ENCODE measurements around the gene NUP50. TPM values are rescaled to one million over a fixed set of nuclear protein-coding genes. Genes with fewer than 3 reads are reported as not detected.

Gene NUP50
- polyA plus RNA-seq, 1 donor (not counting 4 experiments of a cell fraction or from before 2014, with no cell fraction given), result 28.1 TPM

DNA sequence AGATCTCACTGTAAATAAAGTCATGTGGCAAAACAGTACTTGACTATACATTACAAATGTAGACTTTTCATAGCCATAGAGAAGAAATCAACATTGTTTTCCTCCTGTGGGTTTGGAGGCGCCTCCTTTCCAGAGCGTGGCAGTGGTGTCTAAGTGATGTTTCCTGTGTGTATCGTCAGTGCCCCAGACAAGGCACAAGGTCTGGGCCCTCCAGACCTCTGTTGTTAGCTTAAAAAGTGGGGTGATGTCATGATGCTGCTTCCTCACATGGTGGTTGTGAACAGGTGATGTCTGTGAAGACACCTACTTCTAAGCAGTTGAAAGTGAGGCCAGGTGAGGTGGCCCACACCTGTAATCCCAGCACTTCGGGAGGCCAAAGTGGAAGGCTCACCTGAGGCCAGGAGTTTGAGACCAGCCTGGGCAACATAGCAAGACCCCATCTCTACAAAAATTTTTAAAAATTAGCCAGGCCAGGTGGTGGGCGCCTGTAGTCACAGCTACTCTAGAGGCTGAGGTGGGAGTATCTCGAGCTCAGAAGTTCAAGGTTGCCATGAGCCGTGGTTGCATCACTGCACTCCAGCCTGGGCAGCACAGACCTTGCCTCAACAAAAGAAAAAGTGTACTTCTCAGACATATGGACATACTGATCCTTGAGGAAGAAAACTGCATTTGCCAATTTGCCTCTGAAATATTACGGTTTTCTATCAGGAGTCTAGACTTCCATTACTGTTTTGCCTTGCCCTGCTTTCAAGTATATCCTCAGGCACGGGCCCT is 15.7 kb downstream of the NUP50 start:
- dilution Hi-C loops (cut with MboI; ENCODE audit: extremely low pct_ligation_motif_present, low sequenced_read_pairs), result no loop called here
- FAIRE-seq, result no peak
- H4K20me1 ChIP-seq (ENCODE audit: control insufficient read depth, extremely low read depth, insufficient read depth, low read length), result peaks cover 12% of the 10 kb centered on the region

DNA sequence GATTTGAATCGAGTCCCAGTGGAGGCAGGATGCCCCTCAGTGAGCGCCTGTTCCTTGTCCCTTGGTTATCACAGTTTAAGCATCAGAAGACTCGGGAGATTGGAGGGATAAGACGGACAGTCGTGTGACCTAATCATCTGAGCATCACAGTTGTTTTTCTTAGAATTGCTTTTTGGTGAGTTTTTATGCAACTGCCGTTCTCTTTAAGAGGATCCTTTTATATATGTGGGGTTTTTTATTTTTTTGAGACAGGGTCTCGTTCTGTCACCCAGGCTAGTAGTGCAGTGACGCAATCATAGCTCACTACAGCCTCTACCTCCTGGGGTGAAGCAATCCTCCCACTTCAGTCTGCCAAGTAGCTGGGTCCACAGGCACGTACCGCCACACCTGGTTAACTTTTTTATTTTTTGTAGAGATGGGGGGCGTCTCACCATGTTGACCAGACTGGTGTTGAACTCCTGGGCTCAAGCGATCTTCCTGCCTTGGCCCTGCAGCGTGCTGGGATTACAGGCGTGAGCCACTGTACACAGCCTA is 16.5 kb downstream of the NUP50 start:
- no peaks in the 10 kb centered on the region for H3K9me3 ChIP-seq (ENCODE audit: control insufficient read depth, low read depth, low read length)
- H3K9ac ChIP-seq (ENCODE audit: control insufficient read depth, extremely low read depth, insufficient read depth, low read length), result no peak overlapping the region
- H3K79me2 ChIP-seq (ENCODE audit: control insufficient read depth, insufficient read depth, low read length), result peaks cover 51% of the 10 kb centered on the region
- no peaks in the 10 kb centered on the region for H3K27me3 ChIP-seq (ENCODE audit: control insufficient read depth, extremely low read depth, insufficient read depth, low read length)
- peaks cover 12% of the 10 kb centered on the region for H4K20me1 ChIP-seq (ENCODE audit: control insufficient read depth, extremely low read depth, insufficient read depth, low read length)
- no peak overlapping the region for H2AFZ ChIP-seq (ENCODE audit: control insufficient read depth, low read length)
- no peaks in the 10 kb centered on the region for H3K9me1 ChIP-seq (ENCODE audit: control insufficient read depth, extremely low read depth, insufficient read depth, low read length)
- no peak overlapping the region for H3K27ac ChIP-seq (ENCODE audit: control insufficient read depth, insufficient read depth, low read length)
- FAIRE-seq, result no peak
- dilution Hi-C loops (cut with MboI; ENCODE audit: extremely low pct_ligation_motif_present, low sequenced_read_pairs), result no loop called here
- DNase-seq (ENCODE audit: low read depth, low spot score), result no peak
- no peaks in the 10 kb centered on the region for H3K4me1 ChIP-seq (ENCODE audit: control insufficient read depth, extremely low read depth, insufficient read depth, low read length)
- TF ChIP-seq, protein P1, sequence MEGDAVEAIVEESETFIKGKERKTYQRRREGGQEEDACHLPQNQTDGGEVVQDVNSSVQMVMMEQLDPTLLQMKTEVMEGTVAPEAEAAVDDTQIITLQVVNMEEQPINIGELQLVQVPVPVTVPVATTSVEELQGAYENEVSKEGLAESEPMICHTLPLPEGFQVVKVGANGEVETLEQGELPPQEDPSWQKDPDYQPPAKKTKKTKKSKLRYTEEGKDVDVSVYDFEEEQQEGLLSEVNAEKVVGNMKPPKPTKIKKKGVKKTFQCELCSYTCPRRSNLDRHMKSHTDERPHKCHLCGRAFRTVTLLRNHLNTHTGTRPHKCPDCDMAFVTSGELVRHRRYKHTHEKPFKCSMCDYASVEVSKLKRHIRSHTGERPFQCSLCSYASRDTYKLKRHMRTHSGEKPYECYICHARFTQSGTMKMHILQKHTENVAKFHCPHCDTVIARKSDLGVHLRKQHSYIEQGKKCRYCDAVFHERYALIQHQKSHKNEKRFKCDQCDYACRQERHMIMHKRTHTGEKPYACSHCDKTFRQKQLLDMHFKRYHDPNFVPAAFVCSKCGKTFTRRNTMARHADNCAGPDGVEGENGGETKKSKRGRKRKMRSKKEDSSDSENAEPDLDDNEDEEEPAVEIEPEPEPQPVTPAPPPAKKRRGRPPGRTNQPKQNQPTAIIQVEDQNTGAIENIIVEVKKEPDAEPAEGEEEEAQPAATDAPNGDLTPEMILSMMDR (optimal IDR thresholded peaks at IDR 0.05 in 1 of 3, IDR thresholded peaks at IDR 0.05 in 1 of 3, conservative IDR thresholded peaks at IDR 0.05 in 1 of 3; ENCODE audit: extremely low read depth in 1 of 3, insufficient read depth in 2 of 3, low read length in 3 of 3), result no peak
- no peak for TF ChIP-seq EZH2 (IDR thresholded peaks at IDR 0.05; ENCODE audit: low read length)
- H3K4me2 ChIP-seq (ENCODE audit: control insufficient read depth, extremely low read depth, insufficient read depth, low read depth, low read length), result no peak overlapping the region
- peaks cover 25 to 32% of the 10 kb centered on the region in 2 experiments for H3K36me3 ChIP-seq (ENCODE audit: control insufficient read depth in 2 of 2, extremely low read depth in 1 of 2, insufficient read depth in 2 of 2, low read length in 2 of 2)
- H3K4me3 ChIP-seq (ENCODE audit: control insufficient read depth in 2 of 3, extremely low read depth in 1 of 3, insufficient read depth in 2 of 3, low read depth in 1 of 3, low read length in 3 of 3), result no peak overlapping the region

More for the DNA sequence above, 15.7 kb downstream of the NUP50 start:
- Histone ChIP-seq H3K27ac (ENCODE audit: control insufficient read depth, insufficient read depth, low read length) (no peak overlapping the region), H3K9me1 (ENCODE audit: control insufficient read depth, extremely low read depth, insufficient read depth, low read length) (no peaks in the 10 kb centered on the region), H3K4me1 (ENCODE audit: control insufficient read depth, extremely low read depth, insufficient read depth, low read length) (no peaks in the 10 kb centered on the region), H3K79me2 (ENCODE audit: control insufficient read depth, insufficient read depth, low read length) (peaks cover 56% of the 10 kb centered on the region), H3K4me2 (ENCODE audit: control insufficient read depth, extremely low read depth, insufficient read depth, low read depth, low read length) (no peak overlapping the region), H3K9ac (ENCODE audit: control insufficient read depth, extremely low read depth, insufficient read depth, low read length) (no peak overlapping the region), H3K36me3 (ENCODE audit: control insufficient read depth in 2 of 2, extremely low read depth in 1 of 2, insufficient read depth in 2 of 2, low read length in 2 of 2) (peaks cover 25 to 29% of the 10 kb centered on the region in 2 experiments), H3K27me3 (ENCODE audit: control insufficient read depth, extremely low read depth, insufficient read depth, low read length) (no peaks in the 10 kb centered on the region), H3K9me3 (ENCODE audit: control insufficient read depth, low read depth, low read length) (no peaks in the 10 kb centered on the region), H2AFZ (ENCODE audit: control insufficient read depth, low read length) (no peak overlapping the region), H3K4me3 (ENCODE audit: control insufficient read depth in 2 of 3, extremely low read depth in 1 of 3, insufficient read depth in 2 of 3, low read depth in 1 of 3, low read length in 3 of 3) (no peak overlapping the region)
- TF ChIP-seq EZH2 (IDR thresholded peaks at IDR 0.05; ENCODE audit: low read length), result no peak
- TF ChIP-seq, protein P1 (optimal IDR thresholded peaks at IDR 0.05 in 1 of 3, IDR thresholded peaks at IDR 0.05 in 1 of 3, conservative IDR thresholded peaks at IDR 0.05 in 1 of 3; ENCODE audit: extremely low read depth in 1 of 3, insufficient read depth in 2 of 3, low read length in 3 of 3), result no peak
- DNase-seq (ENCODE audit: low read depth, low spot score), result no peak
